GM19099 (cell line): Measurements from ENCODE around the gene EXD3.

Experiments
- POLR2A ChIP-seq: IDR thresholded peaks from 3 replicates; pipeline ENCODE4 v1.6.1; 2011; ENCODE audit warnings: low read depth; ENCODE audit not compliant: insufficient read length; ENCODE audit errors: extremely low read depth

Gene EXD3

GRCh38 chr9:137439158-137439714 lies 16.3 kb upstream of the EXD3 start:
- no peak for TF ChIP-seq POLR2A

- no peak for TF ChIP-seq POLR2A
These were observed 15.7 kb upstream of the EXD3 start for GRCh38 chr9:137438591-137439157.

DNA sequence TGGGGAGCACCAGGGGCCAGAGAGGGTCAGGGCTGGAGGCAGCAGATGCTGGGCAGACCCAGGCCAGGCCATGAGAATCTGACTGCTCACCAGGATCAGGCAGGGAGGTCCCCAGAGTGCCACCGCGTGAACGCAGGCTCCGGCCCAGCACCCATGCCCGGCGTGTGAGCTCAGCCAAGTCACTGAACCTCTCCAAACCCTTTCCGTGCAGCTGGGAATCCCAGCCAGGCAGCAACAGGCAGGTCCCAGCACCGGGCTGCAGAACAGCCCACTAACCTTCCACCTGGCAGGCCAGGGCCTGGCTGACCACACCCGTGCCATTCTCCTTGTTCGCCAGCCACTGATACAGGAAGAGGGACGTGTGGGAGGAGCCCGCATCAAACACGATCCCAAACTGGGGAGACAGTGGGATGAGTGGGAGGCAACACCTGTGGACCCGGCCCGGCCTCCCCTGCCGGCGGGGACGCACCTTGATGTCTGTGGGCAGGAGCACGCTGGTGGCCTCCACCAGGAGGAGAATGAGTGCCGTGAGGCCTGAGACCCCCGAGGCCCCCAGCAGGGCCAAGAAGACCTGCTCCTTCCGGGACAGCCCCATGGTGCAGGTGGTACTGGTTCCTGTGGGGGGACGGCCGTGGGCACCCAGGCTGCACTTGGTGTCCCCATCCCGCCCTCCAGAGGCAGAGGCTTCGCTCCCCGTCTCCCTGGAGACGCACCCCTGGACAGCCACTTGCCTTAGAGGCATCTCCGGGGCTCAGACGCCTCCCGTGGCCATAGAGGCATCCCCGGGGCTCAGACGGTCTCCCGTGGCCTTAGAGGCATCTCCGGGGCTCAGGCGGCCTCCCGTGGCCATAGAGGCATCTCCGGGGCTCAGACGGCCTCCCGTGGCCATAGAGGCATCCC lies 15.0 kb upstream of the EXD3 start:
- no peak for TF ChIP-seq POLR2A

- TF ChIP-seq POLR2A: no peak
These were observed 14.0 kb upstream of the EXD3 start for GRCh38 chr9:137436761-137437600.

DNA sequence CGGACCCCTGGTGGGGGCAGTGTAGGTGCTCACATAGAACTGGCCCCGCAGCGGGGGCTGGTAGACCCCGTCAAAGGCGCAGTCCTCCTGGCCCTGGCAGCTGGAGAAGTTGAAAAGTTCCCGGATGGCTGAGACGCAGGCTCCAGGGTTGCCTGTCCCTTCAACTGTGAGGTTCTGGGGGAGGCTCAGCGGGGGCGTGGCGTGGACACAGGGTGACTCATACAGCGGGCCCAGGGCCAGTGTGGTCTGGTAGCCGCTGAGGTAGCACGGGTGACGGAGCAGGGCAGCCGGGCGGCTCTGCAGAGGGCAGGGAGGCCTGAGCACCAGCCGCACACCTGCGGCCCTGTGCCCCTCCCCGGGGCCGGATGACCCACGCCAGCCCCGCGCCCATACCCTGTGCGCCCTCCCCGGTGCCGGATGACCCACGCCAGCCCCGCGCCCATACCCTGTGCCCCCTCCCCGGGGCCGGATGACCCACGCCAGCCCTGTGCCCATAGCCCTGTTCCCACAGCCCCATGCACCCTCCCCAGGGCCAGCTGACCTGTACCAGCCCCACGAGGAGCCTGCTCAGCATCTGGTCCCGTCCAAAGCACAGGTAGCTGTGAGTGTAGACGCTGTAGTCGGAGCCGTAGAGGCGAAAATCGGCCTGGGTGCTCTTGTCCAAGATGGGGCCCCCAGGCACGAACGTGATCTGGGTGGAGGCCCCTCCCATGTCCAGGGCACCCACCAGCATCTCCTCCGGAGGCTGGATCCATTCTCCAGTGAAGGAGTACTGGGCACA lies 13.2 kb upstream of the EXD3 start:
- no peak for TF ChIP-seq POLR2A

GRCh38 chr9:137435381-137435891 lies 12.5 kb upstream of the EXD3 start:
- no peak for TF ChIP-seq POLR2A

GRCh38 chr9:137434498-137435380 lies 11.8 kb upstream of the EXD3 start:
- TF ChIP-seq POLR2A: no peak

GRCh38 chr9:137433916-137434431 lies 11.0 kb upstream of the EXD3 start:
- no peak for TF ChIP-seq POLR2A

- no peak for TF ChIP-seq POLR2A
These were observed 10.5 kb upstream of the EXD3 start for GRCh38 chr9:137433349-137433915.

DNA sequence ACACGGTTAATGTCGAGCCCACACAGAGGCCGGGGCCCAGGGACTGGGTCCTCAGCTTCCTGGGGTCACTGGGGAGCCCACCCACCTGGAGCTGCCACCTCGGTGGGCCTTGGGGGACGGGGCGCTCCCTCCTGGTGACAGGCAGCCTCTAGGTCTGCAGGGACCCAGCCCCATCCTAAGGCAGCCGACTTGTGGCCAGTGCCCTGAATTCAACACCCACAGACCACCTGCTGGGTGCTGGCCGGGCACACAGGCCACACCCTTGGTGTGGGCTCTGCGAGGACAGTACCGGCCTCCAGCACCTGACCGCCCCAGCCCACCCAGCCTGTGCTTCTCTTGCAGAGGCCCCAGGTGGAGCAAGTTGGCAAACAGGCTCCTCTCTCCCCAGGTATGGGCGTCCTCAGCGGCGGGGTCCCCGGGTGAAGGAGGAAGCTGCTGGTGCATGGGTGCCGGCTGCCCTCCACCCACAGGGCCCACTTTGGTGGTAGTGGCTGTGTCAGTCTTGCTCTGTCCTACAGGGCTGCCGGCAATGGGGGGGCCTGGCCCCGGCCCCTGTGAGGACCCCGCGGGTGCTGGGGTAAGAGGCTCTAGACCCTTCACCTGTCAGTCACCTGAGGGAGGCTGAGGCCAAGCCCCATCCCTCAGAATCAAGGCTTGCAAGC lies 9.9 kb upstream of the EXD3 start:
- no peak for TF ChIP-seq POLR2A

GRCh38 chr9:137431416-137431931 lies 8.5 kb upstream of the EXD3 start:
- no peak for TF ChIP-seq POLR2A
